ENCODE results near the gene TNFRSF4.
"Not testable (repeated sequence)": the region's sequence is repeated elsewhere in the genome, so short reads cannot be mapped to it uniquely, and the experiment has no call there.

Gene TNFRSF4

DNA sequence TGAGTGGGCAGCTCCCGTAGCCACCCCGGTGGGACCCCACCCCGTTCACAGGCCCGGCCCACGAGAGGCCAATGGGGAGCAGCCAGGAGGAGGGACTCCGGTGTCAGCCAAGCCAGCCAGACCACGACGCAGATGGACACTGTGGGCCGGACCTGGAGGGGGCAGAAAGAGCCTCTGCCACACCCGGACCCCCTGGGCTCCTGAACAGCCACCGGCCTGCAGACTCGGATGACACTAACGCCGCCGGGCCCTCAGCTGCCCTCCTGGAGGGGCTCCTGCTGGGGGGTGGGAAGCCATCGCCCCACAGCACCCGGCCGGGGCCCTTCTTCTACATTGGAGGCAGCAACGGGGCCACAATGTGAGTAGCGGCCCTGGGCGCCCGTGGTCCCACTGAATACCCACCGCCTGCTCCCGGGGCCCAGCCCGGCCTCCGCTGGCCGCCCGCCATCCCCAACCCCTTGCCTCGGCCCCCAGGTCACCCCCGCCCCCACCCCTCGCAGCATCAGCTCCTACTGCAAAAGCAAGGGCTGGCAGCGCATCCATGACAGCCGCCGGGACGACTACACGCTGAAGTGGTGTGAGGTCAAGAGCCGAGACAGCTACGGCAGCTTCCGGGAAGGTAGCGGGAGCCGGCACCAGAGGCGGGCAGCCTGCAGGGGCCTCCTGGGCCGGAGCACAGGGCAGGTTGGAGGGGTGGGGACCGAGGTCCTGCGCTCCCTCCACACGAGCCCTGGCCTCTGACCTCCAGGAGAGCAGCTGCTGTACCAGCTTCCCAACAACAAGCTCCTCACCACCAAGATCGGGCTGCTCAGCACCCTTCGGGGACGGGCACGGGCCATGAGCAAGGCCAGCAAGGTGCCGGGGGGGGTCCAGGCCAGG, 33.7 kb downstream of the TNFRSF4 start:
- no peak for DNase-seq (ENCODE audit: low read depth in 2 of 2)
- no peak overlapping the region for H3K4me3 ChIP-seq (replicated peaks in 1 of 2; ENCODE audit: low read depth in 2 of 2, low read length in 2 of 2)
- no peak for TF ChIP-seq CTCF (IDR thresholded peaks at IDR 0.05; ENCODE audit: low read depth, low read length)

DNA sequence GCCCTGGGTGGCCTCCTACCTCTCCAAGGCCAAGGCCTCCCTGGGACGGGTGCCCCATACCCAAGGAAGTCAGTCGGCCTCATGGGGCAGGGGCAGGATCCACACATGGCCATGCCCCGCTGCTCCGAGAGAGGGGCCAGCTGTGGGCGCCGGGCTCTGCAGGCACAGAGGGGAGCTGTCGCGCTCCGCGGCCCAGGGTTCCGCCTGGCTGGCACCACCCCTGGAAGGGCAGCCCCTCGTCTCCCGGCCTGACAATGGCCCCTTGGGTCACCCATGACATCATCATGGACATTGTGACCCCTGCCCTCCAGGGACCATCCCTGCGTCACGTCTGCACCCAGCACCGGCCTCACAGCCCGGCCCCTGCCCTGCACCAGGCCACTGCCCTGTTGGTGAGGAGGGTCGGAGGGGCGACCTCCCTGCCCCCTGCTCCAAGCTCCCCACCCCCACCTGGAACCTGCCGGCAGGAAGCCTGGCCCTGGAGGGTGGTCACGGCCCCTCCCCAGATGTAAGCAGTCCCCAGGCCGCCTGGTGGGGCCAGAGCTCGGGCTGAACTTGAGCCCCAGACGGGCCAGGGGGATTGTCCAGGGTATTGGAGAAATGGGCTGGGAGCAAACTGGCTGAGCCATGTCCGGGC, 34.5 kb downstream of the TNFRSF4 start:
- no peak overlapping the region for H3K4me3 ChIP-seq (replicated peaks in 1 of 2; ENCODE audit: low read depth in 2 of 2, low read length in 2 of 2)
- TF ChIP-seq CTCF (IDR thresholded peaks at IDR 0.05; ENCODE audit: low read depth, low read length) = no peak
- DNase-seq (ENCODE audit: low read depth in 2 of 2) = no peak

GRCh38 chr1:1178794-1179331, 35.1 kb downstream of the TNFRSF4 start:
- no peak overlapping the region for H3K4me3 ChIP-seq (replicated peaks in 1 of 2; ENCODE audit: low read depth in 2 of 2, low read length in 2 of 2)
- TF ChIP-seq CTCF (IDR thresholded peaks at IDR 0.05; ENCODE audit: low read depth, low read length) = no peak
- DNase-seq (ENCODE audit: low read depth in 2 of 2) = no peak

DNA sequence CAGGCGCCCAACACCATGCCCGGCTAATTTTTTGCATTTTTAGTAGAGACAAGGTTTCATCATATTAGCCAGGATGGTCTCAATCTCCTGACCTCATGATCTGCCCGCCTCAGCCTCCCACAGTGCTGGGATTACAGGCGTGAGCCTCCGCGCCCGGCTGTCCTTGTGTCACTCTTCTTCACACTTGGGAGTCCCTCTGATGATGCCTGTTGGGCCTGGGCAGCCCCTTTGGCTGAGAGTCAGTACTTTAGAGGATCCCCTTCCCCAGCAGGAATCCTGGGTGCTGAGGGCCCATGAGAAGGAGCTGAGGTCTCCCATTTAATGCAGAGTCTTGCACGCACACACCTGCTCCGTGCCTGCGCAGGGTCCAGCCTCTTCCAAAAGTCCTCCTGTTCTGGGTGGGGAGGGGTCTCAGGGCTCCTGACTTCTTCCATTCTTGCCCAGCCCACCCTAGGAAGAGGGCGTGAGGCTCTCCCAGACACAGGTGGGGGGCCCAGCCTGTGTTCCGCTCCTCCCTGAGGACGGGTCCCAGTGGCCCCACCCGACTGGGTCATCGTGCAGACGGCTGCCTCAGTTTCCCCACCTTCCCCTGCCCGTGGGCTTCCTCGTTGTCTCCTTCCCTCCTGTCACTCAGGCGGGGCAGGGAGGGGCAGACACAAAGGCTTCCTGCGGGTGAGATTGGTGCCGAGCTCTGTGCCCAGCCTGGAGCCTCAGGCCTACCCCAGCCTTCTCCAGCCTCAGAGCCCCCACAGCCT, 36.3 kb downstream of the TNFRSF4 start:
- no peak overlapping the region for H3K4me3 ChIP-seq (replicated peaks in 1 of 2; ENCODE audit: low read depth in 2 of 2, low read length in 2 of 2)
- no peak for TF ChIP-seq CTCF (IDR thresholded peaks at IDR 0.05; ENCODE audit: low read depth, low read length)
- DNase-seq (ENCODE audit: low read depth in 2 of 2) = no peak

DNA sequence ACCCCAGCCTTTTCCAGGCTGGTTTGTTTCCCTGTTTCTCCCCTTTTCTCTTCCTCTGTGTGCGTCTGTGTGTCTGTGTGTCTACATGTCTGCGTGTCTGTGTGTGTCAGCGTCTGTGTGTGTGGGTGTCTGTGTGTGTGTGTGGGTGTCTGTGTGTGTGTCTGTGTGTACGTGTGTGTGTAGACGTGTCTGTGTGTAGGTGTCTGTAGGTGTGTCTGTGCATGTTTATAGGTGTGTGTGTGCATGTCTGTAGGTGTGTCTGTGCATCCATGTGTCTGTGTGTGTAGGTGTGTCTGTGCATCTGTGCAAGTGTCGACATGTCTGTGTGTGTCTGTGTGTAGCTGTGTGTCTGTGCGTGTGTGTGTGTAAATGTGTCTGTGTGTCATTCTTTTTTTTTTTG, 37.0 kb downstream of the TNFRSF4 start:
- TF ChIP-seq CTCF (IDR thresholded peaks at IDR 0.05; ENCODE audit: low read depth, low read length) = no peak
- DNase-seq (ENCODE audit: low read depth in 2 of 2) = no peak
- no peak overlapping the region for H3K4me3 ChIP-seq (replicated peaks in 1 of 2; ENCODE audit: low read depth in 2 of 2, low read length in 2 of 2)

GRCh38 chr1:1176063-1176761, 37.7 kb downstream of the TNFRSF4 start:
- DNase-seq (ENCODE audit: low read depth in 2 of 2); H3K4me3 ChIP-seq (replicated peaks in 1 of 2; ENCODE audit: low read depth in 2 of 2, low read length in 2 of 2): not testable (repeated sequence)

All from cardiac fibroblast (primary cell).